CD14-positive monocyte (primary cell): ENCODE measurements around the gene MCM3AP. TPM values are rescaled to one million over a fixed set of nuclear protein-coding genes. Genes with fewer than 3 reads are reported as not detected.

Experiments used
- DNase-seq, 3 donors: peaks; one replicate each; pipeline ENCODE4 v3.0.0-alpha.2; 2011 to 2022
- H2AFZ ChIP-seq: 2 replicates; pipeline ENCODE4 v1.6.0; 2012; ENCODE audit warnings: mild to moderate bottlenecking, low read depth, low read length, inconsistent platforms; ENCODE audit not compliant: insufficient read depth, poor library complexity, severe bottlenecking
- H3K27ac ChIP-seq, 2 donors: 1 replicate in 1 of 2; 2 replicates in 1 of 2; pipeline ENCODE4 v1.5.1; 2012 to 2013; ENCODE audit warnings: low read length in 2 of 2, control low read depth in 1 of 2, inconsistent platforms in 1 of 2, low read depth in 1 of 2, mild to moderate bottlenecking in 1 of 2
- H3K27me3 ChIP-seq, 2 donors: one replicate each; pipeline versions ENCODE4 v1.6.0 to v1.6.1; 2011 to 2013; ENCODE audit warnings: low read length in 2 of 2; ENCODE audit not compliant: control insufficient read depth in 2 of 2, insufficient read depth in 2 of 2
- H3K36me3 ChIP-seq, 2 donors: replicated peaks in 1 of 2; 1 replicate in 1 of 2; 2 replicates in 1 of 2; pipeline versions ENCODE4 v1.5.1 to v1.6.1; 2012 to 2013; ENCODE audit warnings: low read length in 2 of 2, control low read depth in 1 of 2, inconsistent platforms in 1 of 2, mild to moderate bottlenecking in 1 of 2; ENCODE audit not compliant: insufficient read depth in 2 of 2, control insufficient read depth in 1 of 2
- H3K4me1 ChIP-seq, 2 donors: 1 replicate in 1 of 2; 2 replicates in 1 of 2; pipeline versions ENCODE4 v1.5.1 to v1.6.1; 2012 to 2013; ENCODE audit warnings: low read length in 2 of 2, control low read depth in 1 of 2, inconsistent platforms in 1 of 2, mild to moderate bottlenecking in 1 of 2, moderate library complexity in 1 of 2; ENCODE audit not compliant: insufficient read depth in 2 of 2, control insufficient read depth in 1 of 2
- H3K4me2 ChIP-seq: replicated peaks from 2 replicates; pipeline ENCODE3; 2012; ENCODE audit warnings: low read length, moderate library complexity, mild to moderate bottlenecking; ENCODE audit not compliant: poor library complexity, severe bottlenecking; ENCODE audit errors: extremely low read depth
- H3K4me3 ChIP-seq, 3 experiments: fragments of 200-600 bp in 1 of 3; sonication (generic) in 1 of 3; replicated peaks in 1 of 3; 1 replicate in 2 of 3; 2 replicates in 1 of 3; pipeline ENCODE4 v1.5.1; 2011 to 2013; ENCODE audit warnings: low read length in 3 of 3, mild to moderate bottlenecking in 3 of 3, control low read depth in 2 of 3, low read depth in 2 of 3, inconsistent platforms in 1 of 3, moderate library complexity in 1 of 3
- H3K79me2 ChIP-seq: 2 replicates; pipeline ENCODE4 v1.6.0; 2012; ENCODE audit warnings: mild to moderate bottlenecking, control low read depth, inconsistent platforms, low read length, moderate library complexity; ENCODE audit not compliant: insufficient read depth
- H3K9ac ChIP-seq: 2 replicates; pipeline ENCODE4 v1.6.0; 2017; ENCODE audit warnings: low read length, mild to moderate bottlenecking; ENCODE audit not compliant: insufficient read depth, poor library complexity, severe bottlenecking
- H3K9me3 ChIP-seq, 2 donors: replicated peaks in 1 of 2; 1 replicate in 1 of 2; 2 replicates in 1 of 2; pipeline versions ENCODE4 v1.5.1 to v1.6.1; 2012 to 2013; ENCODE audit warnings: low read length in 2 of 2, control low read depth in 1 of 2; ENCODE audit not compliant: control insufficient read depth in 1 of 2, insufficient read depth in 1 of 2
- H4K20me1 ChIP-seq: 2 replicates; pipeline ENCODE4 v1.6.0; 2012; ENCODE audit warnings: mild to moderate bottlenecking, low read length, control low read depth, moderate library complexity; ENCODE audit not compliant: insufficient read depth
- H3K27ac Mint-ChIP-seq, 7 donors: one replicate each; pipeline ENCODE4 v1.8.0; 2020; ENCODE audit warnings: mild to moderate bottlenecking in 7 of 7, mixed read lengths in 7 of 7, moderate library complexity in 6 of 7, inconsistent platforms in 2 of 7
- H3K27me3 Mint-ChIP-seq, 3 donors: one replicate each; pipeline ENCODE4 v1.8.0; 2021 to 2022; ENCODE audit warnings: low read depth in 3 of 3, mild to moderate bottlenecking in 3 of 3, mixed read lengths in 3 of 3, moderate library complexity in 3 of 3, inconsistent platforms in 1 of 3
- H3K36me3 Mint-ChIP-seq, 2 donors: one replicate each; pipeline ENCODE4 v1.8.0; 2020; ENCODE audit warnings: mixed read lengths in 2 of 2, inconsistent platforms in 1 of 2, mild to moderate bottlenecking in 1 of 2
- H3K4me1 Mint-ChIP-seq: one replicate; pipeline ENCODE4 v1.8.0; 2020; ENCODE audit warnings: mild to moderate bottlenecking, mixed read lengths
- H3K4me3 Mint-ChIP-seq, 2 donors: one replicate each; pipeline ENCODE4 v1.8.0; 2020; ENCODE audit warnings: mild to moderate bottlenecking in 2 of 2, mixed read lengths in 2 of 2, moderate library complexity in 1 of 2
- H3K9me3 Mint-ChIP-seq, 7 donors: one replicate each; pipeline ENCODE4 v1.8.0; 2020 to 2022; ENCODE audit warnings: mixed read lengths in 7 of 7, mild to moderate bottlenecking in 6 of 7, moderate library complexity in 6 of 7, inconsistent platforms in 2 of 7
- CTCF ChIP-seq: fragments of 200-600 bp; IDR thresholded peaks from one replicate; pipeline ENCODE4 v1.8.0; 2022; ENCODE audit warnings: antibody characterized with exemption, mild to moderate bottlenecking
- WGBS: methylation state at CpG from one replicate; pipeline ENCODE4 v1.1.5; 2013; ENCODE audit warnings: missing lambda C conversion rate; ENCODE audit not compliant: insufficient coverage; 5-methylcytosine and 5-hydroxymethylcytosine counted together
- intact Hi-C, 2 donors: fragments of 100-400 bp; cut with micrococcal nuclease; formaldehyde crosslinking; loops; one replicate each; pipeline versions ENCODE4 v1.15.0 to v1.15.1; 2023
- polyA plus RNA-seq, 3 donors: library from polyadenylated mRNA; depleted of rRNA in 1 of 3; unstranded in 2 of 3; stranded (reverse) in 1 of 3; fragments of 300-500 nt in 2 of 3; fragments of >200 nt in 1 of 3; fragmentation: Illumina TruSeq in 2 of 3; gene quantifications; 1 replicate in 2 of 3; 2 replicates in 1 of 3; pipeline ENCODE4 v1.2.3, GENCODE V29; 2012 to 2021

MCM3AP gene
- polyA plus RNA-seq, 3 donors = 30.9 to 62.4 (median 32.7) TPM

GRCh38 chr21:46327711-46328110 lies 42.3 kb upstream of the MCM3AP start:
- no peaks in the 10 kb centered on the region for H3K9me3 ChIP-seq
- Mint-ChIP-seq H3K9me3 (no peaks in the 10 kb centered on the region), H3K4me1 (peaks cover 13% of the 10 kb centered on the region), H3K27me3 (peaks cover 0 to 2% (median 0%) of the 10 kb centered on the region in 3 donors), H3K27ac (no peak overlapping the region), H3K4me3 (no peak overlapping the region), H3K36me3 (peaks cover 29 to 57% of the 10 kb centered on the region in 2 donors)
- H3K27ac ChIP-seq = no peak overlapping the region
- H3K4me3 ChIP-seq = no peak overlapping the region
- no peak for DNase-seq
- no peaks in the 10 kb centered on the region for H3K27me3 ChIP-seq
- no peak for TF ChIP-seq CTCF
- H3K9ac ChIP-seq = no peak overlapping the region
- WGBS = 100% methylated on average over 3 of the region's 4 CpGs
- peaks cover 24 to 55% of the 10 kb centered on the region in 2 donors for H3K36me3 ChIP-seq
- H3K79me2 ChIP-seq = peaks cover 72% of the 10 kb centered on the region
- H4K20me1 ChIP-seq = peaks cover 3% of the 10 kb centered on the region
- intact Hi-C loops = loop anchor here in 1 of 2 donors (10.0 kb wide), 1 partner anchor 143 kb away; the partner anchor contains the start of gene SPATC1L
- no peak overlapping the region for H2AFZ ChIP-seq
- no peak overlapping the region for H3K4me2 ChIP-seq
- H3K4me1 ChIP-seq = peaks cover 13 to 19% of the 10 kb centered on the region in 2 donors

- peaks cover 0 to 4% (median 0%) of the 10 kb centered on the region in 7 donors for H3K9me3 Mint-ChIP-seq
- H3K4me1 Mint-ChIP-seq = peaks cover 28% of the 10 kb centered on the region
- Histone ChIP-seq H3K36me3 (peaks cover 13 to 40% of the 10 kb centered on the region in 2 donors), H3K27me3 (no peaks in the 10 kb centered on the region), H3K4me2 (no peak overlapping the region), H3K27ac (no peak overlapping the region), H3K4me1 (peaks cover 27 to 34% of the 10 kb centered on the region in 2 donors), H3K79me2 (peaks cover 73% of the 10 kb centered on the region), H3K9me3 (no peaks in the 10 kb centered on the region), H2AFZ (no peak overlapping the region), H4K20me1 (peaks cover 3% of the 10 kb centered on the region), H3K9ac (no peak overlapping the region), H3K4me3 (no peak overlapping the region)
- intact Hi-C loops = loop anchor here in 1 of 2 donors (10.0 kb wide), 1 partner anchor 141 kb away; the partner anchor contains the start of gene SPATC1L
- peaks cover 0 to 2% (median 0%) of the 10 kb centered on the region in 3 donors for H3K27me3 Mint-ChIP-seq
- no peak overlapping the region for H3K27ac Mint-ChIP-seq
- no peak overlapping the region for H3K4me3 Mint-ChIP-seq
- DNase-seq = no peak
- WGBS = 95% methylated on average over 10 of the region's 15 CpGs
- TF ChIP-seq CTCF = no peak
- peaks cover 19 to 43% of the 10 kb centered on the region in 2 donors for H3K36me3 Mint-ChIP-seq
These were observed 40.8 kb upstream of the MCM3AP start for GRCh38 chr21:46326110-46326703.
